Measurements from ENCODE around the gene NSRP1. TPM values are rescaled to one million over a fixed set of nuclear protein-coding genes. Genes with fewer than 3 reads are reported as not detected.

Gene NSRP1
- total RNA-seq, 1 donor from 2014 or later: 33.1 TPM

DNA sequence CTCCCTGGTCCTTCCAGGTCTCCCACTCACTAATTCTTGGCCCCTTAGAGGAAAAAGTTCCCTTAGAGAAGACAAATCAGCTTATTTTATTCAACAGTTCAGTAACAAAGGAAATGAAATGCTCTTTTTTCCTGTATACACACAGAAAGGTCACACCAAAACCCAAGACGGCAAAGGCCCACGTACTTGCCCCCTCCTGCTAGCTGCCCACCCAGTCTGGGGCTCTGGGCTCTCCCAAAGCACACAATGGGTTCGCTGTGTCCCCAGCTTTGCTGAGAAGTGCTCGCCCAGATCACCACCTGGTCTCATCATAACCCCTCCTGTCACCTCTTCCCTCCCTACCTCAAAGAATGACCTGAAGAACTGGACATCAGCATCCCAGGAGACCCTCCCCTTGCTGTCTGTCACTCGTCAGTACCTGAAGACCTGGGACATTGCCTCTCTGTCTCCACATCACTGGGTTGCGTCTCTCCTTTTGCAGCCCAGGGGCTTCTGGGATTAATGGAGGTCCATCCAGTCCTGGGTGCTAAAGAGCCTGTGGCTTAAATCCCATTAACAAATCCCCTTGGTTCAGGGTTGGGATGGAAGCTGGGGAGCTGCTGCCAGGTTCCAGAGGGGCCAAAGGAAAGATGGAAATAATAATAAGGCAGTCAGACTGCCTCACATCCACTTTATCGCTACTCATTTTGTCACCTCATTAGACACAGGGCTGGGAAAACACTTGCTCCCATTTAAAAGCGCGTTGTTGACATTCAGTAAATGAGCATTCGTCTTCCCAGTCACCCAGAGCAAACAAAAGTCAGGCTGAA, 115.6 kb downstream of the NSRP1 start:
- Histone ChIP-seq H3K4me3 (peak overlapping the region; percentile 47), H3K9me3 (no peaks in the 10 kb centered on the region), H3K27ac (peak overlapping the region; percentile 49), H3K4me1 (peaks cover 19% of the 10 kb centered on the region), H3K27me3 (ENCODE audit: low read depth) (peaks cover 23% of the 10 kb centered on the region), H3K36me3 (no peaks in the 10 kb centered on the region)
- intact Hi-C loops (cut with DNase I): no loop called here
- ATAC-seq (no peak), DNase-seq (no peak)
- no peak for TF ChIP-seq CTCF (IDR thresholded peaks at IDR 0.05)

GRCh38 chr17:30232824-30233427, 116.3 kb downstream of the NSRP1 start:
- Histone ChIP-seq H3K36me3 (no peaks in the 10 kb centered on the region), H3K4me3 (peak overlapping the region; percentile 47), H3K27ac (peak overlapping the region; percentile 78), H3K9me3 (no peaks in the 10 kb centered on the region), H3K27me3 (ENCODE audit: low read depth) (peaks cover 30% of the 10 kb centered on the region), H3K4me1 (peaks cover 26% of the 10 kb centered on the region)
- TF ChIP-seq CTCF (IDR thresholded peaks at IDR 0.05): no peak
- intact Hi-C loops (cut with DNase I): no loop called here
- no peak for DNase-seq
- no peak for ATAC-seq

DNA sequence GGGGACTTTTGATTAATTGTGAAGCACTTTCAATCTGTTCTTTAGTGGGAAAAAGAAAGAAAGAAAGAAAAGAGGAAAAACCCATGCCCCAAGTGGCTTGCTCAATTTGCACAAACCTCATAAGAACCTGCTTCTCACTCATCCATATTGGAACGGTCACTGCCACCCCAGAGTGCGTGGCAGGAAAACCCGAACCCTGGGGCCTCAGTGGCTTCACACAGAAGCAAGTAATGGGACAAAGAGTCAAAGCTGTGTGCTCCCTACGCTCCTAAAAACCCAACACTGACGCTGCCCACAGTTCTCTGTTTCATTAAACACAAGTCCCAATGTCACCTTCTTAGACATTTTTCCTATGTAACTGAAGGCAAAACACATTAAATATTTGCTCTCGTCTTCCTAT, 117.7 kb downstream of the NSRP1 start:
- Histone ChIP-seq H3K27ac (peak overlapping the region; percentile 78), H3K4me3 (peak overlapping the region; percentile 47), H3K36me3 (no peaks in the 10 kb centered on the region), H3K9me3 (no peaks in the 10 kb centered on the region), H3K4me1 (peaks cover 36% of the 10 kb centered on the region), H3K27me3 (ENCODE audit: low read depth) (peaks cover 41% of the 10 kb centered on the region)
- no peak for TF ChIP-seq CTCF (IDR thresholded peaks at IDR 0.05)
- ATAC-seq: no peak
- DNase-seq: no peak
- intact Hi-C loops (cut with DNase I): no loop called here

GRCh38 chr17:30234964-30235363, 118.3 kb downstream of the NSRP1 start:
- DNase-seq: no peak
- no peak for TF ChIP-seq CTCF (IDR thresholded peaks at IDR 0.05)
- peak in 1 of 2 donors; percentile 51 for ATAC-seq
- Histone ChIP-seq H3K9me3 (no peaks in the 10 kb centered on the region), H3K36me3 (no peaks in the 10 kb centered on the region), H3K27ac (peak overlapping the region; percentile 78), H3K4me3 (peak overlapping the region; percentile 47), H3K27me3 (ENCODE audit: low read depth) (peaks cover 42% of the 10 kb centered on the region), H3K4me1 (peaks cover 36% of the 10 kb centered on the region)
- intact Hi-C loops (cut with DNase I): no loop called here

DNA sequence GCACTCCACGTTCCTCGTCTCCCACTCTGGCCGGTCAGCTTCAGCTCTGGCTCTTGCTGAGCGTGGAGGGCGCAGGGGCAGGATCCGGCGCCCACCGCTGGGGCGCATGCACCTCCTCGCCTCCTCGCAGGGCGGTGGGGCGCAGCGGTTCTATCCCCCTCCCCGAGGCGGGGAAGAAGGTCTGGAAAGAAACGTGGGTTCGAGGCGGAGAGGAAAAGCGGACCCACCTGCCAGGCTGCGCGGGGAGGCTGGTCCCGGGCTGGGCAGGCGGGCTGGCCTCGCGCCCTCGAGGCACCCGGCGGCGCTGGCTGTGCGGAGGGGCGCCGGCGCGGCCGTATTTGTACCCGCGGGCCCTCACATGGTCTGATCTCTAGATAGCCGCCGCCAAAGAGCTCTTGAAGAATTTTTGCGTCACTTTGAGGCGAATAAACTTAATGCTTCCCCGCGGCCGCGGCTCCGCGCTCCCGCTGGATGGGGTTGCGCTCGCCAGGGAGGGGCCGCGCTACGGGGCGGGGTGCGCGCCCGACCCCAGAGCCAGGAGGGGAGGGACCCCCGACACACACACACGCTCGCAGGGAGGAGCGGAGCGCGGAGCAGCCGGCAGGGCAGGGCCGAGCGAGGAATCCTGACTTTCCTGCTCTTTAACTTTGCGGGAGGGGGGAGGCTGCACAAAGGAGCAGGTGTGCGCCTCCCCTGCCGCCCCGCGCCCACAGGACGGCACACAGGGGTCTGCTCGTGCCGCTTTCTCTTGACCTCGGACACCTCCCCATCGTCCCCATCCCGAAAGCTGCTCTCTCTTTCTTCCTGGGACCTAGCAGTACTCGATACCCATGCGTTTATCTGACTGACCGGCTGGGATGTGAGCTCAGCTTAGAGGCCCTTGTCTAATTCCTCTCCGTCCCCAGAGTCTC, 119.0 kb downstream of the NSRP1 start, which contains the start of gene SLC6A4:
TSS of gene SLC6A4 (minus strand) at position 312 of the 911 bp plus-strand sequence. CDS start 13,739 bp downstream, outside the sequence.
- Histone ChIP-seq H3K36me3 (no peaks in the 10 kb centered on the region), H3K27me3 (ENCODE audit: low read depth) (peaks cover 42% of the 10 kb centered on the region), H3K9me3 (no peaks in the 10 kb centered on the region), H3K27ac (peak within 1 kb of the TSS; percentile 78), H3K4me3 (peak within 1 kb of the TSS; percentile 47), H3K4me1 (peaks cover 36% of the 10 kb centered on the region)
- intact Hi-C loops (cut with DNase I): no loop called here
- DNase-seq: peak; percentile 48
- no peak for TF ChIP-seq CTCF (IDR thresholded peaks at IDR 0.05)
- peak; percentile 48 to 73 for ATAC-seq
